GM19438 (cell line): ENCODE measurements around the gene RAB6B.

Experiments
- ATAC-seq: cut with Tn5 transposase; IDR thresholded peaks from one replicate; pipeline ENCODE4 v1.9.1; 2021; ENCODE audit warnings: low read depth; ENCODE audit not compliant: unreplicated experiment

The RAB6B gene

DNA sequence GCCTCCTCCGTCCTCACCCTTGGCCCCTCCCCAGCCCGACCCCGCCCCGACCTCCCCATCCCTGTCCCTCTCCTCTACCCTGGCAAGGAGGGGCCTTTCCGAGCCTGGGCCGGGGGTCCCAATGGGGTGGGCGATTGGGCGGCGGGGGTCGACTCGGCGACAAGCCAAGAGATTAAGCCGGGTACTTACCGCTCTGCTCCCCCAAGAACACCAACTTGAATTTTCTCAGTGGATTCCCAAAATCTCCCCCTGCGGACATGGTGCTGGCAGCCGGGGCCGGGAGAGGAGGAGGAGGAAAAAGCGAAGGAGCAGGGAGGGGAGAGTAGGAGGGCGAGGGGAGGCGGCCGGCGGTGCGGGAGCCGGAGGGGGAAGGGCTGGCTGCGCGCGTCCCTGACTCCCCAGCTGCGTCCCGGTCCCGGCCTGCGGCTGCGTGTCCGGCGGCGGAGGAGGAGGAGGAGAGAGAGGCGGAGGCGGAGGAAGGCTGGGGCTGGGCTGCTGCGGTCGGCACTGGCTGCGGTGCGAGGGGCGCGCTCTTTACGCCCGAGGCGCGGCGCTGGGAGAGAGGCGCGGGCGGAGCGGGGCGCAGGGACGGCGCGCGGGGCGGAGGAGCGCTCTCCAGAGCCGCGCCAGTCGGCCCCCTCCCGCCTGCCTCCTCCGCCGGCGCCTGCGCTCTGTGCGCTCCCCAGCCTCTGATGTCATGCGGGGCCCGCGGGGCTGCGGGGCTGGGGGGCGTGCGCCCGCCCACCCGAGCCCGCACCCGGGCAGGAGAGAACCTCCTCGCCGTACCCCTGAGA is at the start of gene RAB6B:
RAB6B (minus strand) TSS at position 675 of the 794 bp plus-strand sequence; CDS start at position 259, 416 bp downstream.
- ATAC-seq, result no peak

DNA sequence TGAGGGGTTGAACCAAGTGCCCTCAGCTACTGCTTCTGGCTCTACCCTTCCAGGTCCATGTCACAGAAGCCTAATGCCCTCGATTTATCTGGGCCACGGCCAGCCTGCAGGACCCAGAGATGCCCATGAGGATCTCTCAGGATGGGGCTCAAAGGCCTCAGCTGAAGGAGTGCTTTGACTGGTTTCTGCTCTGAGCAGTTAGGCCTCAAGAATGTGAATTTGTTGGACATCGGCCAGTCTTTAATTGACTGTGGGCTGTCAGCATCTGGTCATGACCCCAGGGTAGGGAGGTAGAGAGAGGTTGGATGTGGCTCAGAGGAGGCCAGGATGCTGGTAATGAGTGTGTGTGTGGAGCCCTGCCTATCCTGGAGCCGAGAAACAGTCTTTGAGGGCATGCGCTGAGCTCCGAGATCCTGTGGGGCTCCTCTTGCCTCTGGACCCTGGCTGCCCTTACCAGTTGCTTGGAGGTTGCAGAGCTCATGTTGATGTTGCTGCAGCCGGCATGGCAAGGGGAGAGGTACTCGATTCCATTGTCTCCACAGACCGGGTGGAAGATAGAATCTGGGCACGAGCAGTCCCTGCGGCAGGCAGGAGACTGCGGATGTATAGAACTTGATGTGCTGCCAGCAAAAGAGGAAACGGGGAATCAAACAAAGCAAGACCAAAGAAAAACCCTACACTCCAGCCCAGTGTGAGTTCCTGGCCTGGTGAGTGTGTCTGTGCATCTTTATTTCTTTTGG is 49.1 kb upstream of the RAB6B start:
- no peak for ATAC-seq

- no peak for ATAC-seq
Measured at GRCh38 chr3:133944181-133944580, 48.5 kb upstream of the RAB6B start.

- ATAC-seq, result no peak
Measured at GRCh38 chr3:133943639-133944141, 48.0 kb upstream of the RAB6B start.

DNA sequence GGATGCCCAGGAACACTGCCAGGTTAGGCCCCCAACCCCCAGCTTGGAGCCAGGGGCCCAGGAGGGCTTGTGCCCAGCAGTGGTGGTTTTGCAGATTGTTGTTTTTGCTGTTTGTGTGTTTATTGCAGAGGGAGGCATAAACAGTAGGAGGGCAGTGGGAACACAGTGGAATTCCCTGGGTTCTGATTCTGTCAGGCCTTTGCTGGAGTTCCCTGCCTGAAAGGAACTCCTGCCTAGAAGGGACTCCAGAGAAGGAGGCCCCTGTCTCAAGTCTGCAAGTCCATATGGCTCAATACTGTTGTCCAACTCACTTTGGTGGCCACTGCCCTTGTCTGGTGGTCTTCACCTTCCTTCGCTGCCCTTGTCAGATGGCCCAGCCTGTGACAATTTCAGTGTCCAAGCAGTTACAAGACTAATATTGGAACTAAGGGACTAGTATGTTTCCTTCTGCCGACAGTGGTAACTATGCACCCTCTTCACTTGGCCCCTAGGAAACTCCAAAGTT is 47.4 kb upstream of the RAB6B start:
- ATAC-seq, result no peak

GRCh38 chr3:133941415-133941821 is 45.7 kb upstream of the RAB6B start:
- no peak for ATAC-seq

DNA sequence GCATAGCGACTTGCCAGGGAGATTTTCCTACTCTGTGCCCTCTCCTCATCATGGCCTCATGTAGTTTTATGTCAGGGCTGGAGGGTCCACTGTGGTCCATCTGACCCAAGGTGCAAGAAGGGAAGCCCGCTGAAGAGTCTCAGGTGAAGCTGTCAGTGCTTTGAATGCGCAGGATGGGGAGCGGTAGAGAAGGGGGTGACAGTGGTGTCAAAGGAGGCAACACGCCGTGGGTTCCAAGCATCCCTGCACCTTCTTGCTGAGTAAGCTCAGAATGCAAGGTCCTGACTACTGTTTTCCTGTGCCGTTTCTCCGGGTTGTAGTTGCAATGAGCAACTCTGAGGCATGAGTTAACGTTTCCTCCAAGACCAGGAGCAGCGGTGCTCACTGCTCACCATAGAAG is 44.9 kb upstream of the RAB6B start:
- ATAC-seq, result no peak

DNA sequence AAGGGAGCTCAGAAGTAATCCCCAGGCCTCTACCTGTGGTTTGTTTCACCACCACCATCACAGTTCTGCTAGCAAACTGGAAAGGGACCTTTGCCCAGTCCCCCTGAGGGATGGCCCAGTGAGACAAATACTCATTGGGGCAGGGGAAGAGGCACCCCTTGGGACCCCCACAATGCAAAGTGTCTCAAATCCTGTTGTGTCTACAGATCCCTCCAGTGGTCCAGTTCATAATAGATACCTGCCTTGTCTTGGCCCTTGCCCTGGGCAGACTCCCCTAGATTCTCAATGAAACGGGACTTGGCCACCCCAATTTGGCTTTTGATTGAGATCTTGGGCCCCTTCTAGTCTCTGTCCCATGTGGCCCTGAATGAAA is 43.8 kb upstream of the RAB6B start:
- no peak for ATAC-seq

GRCh38 chr3:133938770-133939462 is 43.2 kb upstream of the RAB6B start:
- ATAC-seq, result no peak

- ATAC-seq, result no peak
Measured at GRCh38 chr3:133937756-133938601, 42.3 kb upstream of the RAB6B start.

DNA sequence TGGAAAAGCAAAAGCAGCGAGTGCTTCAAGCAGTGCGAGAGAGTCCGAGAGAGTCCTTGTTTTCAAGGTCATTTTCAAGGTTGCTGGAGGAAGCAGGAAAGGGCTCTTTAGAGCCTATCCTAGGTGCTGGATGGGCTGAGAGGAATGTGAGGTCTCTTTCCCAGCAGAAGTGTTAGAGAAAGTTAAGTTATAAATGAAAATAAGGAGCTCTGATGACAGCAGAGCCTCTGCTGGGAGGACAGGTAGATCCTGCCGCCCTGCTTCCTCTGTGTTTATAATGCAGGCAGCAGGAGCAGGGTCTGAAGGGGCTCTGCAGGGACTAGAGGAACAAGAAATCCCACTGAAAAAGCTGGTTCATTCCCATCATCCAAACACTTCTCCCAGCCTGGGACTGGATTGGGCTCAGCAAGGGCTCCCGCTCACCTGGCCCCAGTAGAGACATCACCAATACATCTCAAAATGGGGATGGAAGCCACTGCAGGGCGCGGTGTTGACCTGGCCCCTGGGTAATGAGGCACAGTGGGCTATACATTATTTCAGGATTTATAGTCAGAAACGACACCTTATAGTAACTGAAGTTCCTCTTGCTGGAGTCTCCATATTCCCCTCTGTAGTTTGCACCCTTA is 41.5 kb upstream of the RAB6B start:
- ATAC-seq, result no peak

DNA sequence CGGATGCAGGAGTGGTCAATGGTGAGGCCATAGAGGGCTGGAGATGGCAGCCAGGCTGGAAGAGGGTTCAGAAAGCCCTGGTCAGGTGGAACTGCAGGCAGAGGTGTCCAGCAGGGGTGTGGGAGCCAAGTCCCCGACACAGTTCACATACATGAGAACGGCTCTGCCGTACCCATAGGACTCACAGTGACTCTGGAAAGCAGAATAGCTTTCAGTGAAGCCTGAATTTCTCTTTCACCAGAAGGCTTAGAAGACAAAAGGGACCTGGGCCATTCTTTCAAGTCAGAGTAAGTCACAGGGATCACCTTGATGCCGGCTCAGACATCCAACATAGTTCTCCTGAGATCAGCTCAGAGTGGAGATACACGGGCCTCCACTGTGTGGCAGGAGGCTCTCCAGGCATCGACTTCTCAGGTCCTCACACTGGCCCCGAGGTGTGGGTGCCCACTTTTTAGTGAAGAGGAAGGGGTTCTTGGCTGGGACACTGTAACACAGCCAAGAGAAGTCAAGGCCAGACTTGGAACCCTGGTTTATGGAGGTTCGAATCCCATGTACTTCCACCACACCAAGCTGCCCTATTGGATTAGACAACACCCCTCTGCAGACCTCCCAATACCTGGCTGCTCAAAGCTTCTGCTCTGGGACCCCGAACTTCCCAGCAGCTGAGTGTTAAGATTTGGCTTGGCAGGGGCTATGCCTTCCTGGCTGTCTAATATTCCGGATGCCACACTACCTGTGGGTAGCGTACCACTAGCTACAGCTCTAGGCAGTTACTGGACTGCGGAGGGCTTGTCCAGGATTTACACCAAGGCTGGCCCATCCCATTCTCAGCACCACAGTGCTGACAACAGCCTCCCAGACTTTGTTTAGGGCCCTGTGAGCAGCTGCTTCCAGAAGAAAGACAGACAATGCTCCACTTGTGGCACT is 40.4 kb upstream of the RAB6B start:
- no peak for ATAC-seq

DNA sequence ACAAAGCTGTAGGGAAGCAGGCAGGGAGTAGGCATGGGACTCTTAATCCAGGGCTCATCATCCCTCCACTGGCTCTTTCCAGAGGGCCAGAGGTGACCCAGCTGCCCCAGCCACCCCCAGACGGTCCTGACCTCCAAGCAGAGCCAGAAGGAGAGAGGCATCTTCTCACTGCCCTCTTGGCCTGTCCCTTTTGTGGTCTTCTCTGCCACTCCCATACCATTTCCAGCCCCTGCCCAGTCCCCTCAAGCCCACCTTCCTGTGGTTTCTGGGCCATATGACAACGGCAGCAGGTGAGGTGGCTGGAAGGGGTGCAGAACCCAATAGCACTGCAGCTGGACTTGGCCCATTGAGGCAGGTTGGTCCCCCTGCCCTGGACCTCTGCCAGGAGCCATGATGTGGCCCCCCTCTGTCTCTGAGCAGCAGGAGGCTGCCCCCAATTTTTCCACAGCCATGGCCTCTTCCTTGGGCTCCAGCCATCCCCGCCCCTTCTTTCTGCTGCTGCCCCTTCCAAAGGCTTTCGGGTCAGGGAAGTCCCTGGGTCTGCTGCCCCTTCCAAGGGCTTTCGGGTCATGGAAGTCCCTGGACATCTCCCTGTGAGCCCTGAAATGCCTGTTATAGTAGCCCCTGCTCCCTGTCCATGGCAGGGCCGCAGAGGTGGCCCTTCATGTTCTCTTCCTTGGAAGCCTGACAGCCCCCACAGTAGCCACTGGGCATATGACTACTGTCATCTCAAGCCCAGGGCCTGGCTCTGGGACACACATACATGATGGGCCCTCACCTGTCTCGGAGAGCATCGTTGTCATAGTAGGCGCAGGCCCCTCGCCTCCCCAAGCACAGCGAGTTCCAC is 39.5 kb upstream of the RAB6B start:
- ATAC-seq, result no peak

- no peak for ATAC-seq
Measured at GRCh38 chr3:133934073-133934970, 38.6 kb upstream of the RAB6B start.

DNA sequence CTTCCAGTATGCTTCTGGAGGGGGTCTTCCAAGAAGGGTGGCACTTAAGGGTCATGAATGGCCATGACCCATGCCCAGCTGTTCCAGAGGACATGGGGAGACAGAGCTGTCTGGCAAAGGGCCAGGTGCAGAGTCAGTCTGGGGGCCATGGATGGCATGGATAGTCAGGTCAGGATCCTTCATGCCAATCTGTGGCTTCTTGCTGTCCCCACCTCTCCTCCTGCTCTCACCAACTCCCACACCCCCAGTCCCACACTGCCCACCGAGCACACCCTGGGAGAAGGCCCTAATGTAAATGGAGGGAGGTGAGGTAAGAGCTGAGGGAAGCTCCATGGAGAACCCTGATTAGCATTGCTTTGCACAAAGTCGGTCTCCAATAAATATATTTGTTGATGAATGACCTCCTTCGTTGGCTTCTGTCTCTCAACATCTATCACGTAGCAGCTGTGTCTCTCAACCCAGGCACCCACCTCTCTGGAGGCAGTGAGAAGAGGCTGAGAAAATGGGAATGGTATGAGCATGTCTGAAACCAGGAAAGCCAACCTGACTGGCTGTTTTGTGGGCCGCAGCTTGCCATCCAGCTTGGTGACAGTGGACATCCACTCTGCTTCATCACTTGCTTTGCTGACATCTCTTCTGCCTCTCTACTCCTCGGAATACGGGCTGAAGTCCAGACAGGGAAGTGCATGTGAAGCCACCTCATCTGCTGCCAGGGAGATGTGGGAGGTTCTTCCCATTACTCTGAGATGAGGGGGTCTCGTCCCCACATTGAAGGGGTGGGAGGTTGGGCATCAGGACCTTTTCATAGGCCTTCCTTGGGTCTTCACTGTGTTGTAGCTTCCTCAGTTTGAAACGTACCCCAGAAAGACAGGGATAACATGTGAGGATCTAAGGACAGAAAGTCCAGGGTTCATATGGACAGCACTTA is 37.7 kb upstream of the RAB6B start:
- no peak for ATAC-seq

DNA sequence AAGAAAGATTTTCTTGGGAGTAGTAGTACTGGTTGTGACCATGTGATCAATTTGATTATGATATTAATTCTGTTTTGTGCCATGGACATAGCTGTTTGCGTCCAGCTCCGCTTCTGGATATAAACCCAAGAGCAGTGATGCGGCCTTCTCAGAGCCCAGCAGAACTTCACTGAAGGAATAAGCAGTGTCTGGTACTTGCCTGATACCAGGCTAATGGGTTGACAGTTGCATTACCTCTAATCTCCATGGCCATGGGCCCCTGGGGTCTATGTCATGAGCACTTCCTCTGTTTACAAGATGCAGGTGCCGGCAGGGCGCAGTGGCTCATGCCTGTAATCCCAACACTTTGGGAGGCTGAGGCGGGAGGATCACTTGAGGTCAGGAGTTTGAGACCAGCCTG is 36.3 kb upstream of the RAB6B start:
- no peak for ATAC-seq
